Ascending aorta (tissue), 2 donors: Measurements from ENCODE around the gene CEP55. TPM values are rescaled to one million over a fixed set of nuclear protein-coding genes. Genes with fewer than 3 reads are reported as not detected.

Experiments
- DNase-seq, 2 donors: peaks; one replicate each; pipeline ENCODE4 v3.0.0-alpha.2; 2019; ENCODE audit warnings: low spot score in 2 of 2
- H3K27ac ChIP-seq, 2 donors: fragments of 200-600 bp; sonication (generic); one replicate each; pipeline ENCODE4 v1.5.1; 2016 to 2017; ENCODE audit warnings: mild to moderate bottlenecking in 1 of 2
- H3K27me3 ChIP-seq: fragments of 200-600 bp; sonication (generic); one replicate; pipeline ENCODE4 v1.5.1; 2017
- H3K36me3 ChIP-seq, 2 donors: fragments of 200-600 bp; sonication (generic); one replicate each; pipeline ENCODE4 v1.5.1; 2016
- H3K4me1 ChIP-seq, 2 donors: fragments of 200-600 bp; sonication (generic); one replicate each; pipeline ENCODE4 v1.5.1; 2016 to 2017; ENCODE audit warnings: mild to moderate bottlenecking in 1 of 2
- H3K4me3 ChIP-seq, 2 donors: fragments of 200-600 bp; sonication (generic); one replicate each; pipeline ENCODE4 v1.5.1; 2016 to 2017; ENCODE audit warnings: mild to moderate bottlenecking in 1 of 2
- H3K9me3 ChIP-seq, 2 donors: fragments of 200-600 bp; sonication (generic); one replicate each; pipeline ENCODE4 v1.5.1; 2016
- CTCF ChIP-seq, 3 experiments: fragments of 200-600 bp in 2 of 3; fragments of 450-650 bp in 1 of 3; sonication (generic) in 2 of 3; IDR thresholded peaks; one replicate each; pipeline ENCODE4 v1.5.1; 2016 to 2019; ENCODE audit warnings: antibody characterized with exemption in 3 of 3, mild to moderate bottlenecking in 1 of 3, moderate library complexity in 1 of 3
- intact Hi-C: fragments of 100-400 bp; cut with DNase I; formaldehyde crosslinking; loops from one replicate; pipeline ENCODE4 v1.15.1; 2023
- total RNA-seq: library from RNA; depleted of rRNA; stranded (reverse); fragments of >200 nt; gene quantifications from one replicate; pipeline ENCODE4 v1.1.0, GENCODE V29; 2016

The CEP55 gene
- total RNA-seq, 1 donor from 2014 or later: not detected

GRCh38 chr10:93554316-93554663, 57.9 kb downstream of the CEP55 start:
- no peak for DNase-seq
- no peak for TF ChIP-seq CTCF (IDR thresholded peaks at IDR 0.05)
- intact Hi-C loops: no loop called here
- Histone ChIP-seq H3K4me3 (no peak overlapping the region), H3K4me1 (no peaks in the 10 kb centered on the region), H3K27me3 (no peaks in the 10 kb centered on the region), H3K9me3 (no peaks in the 10 kb centered on the region), H3K27ac (no peak overlapping the region), H3K36me3 (no peaks in the 10 kb centered on the region)

GRCh38 chr10:93554760-93555432, 58.5 kb downstream of the CEP55 start:
- DNase-seq: peak in 1 of 2 donors; percentile 79
- intact Hi-C loops: loop anchor here (1.0 kb wide), 1 partner anchor 125 kb away; no protein-coding TSS in a partner anchor

GRCh38 chr10:93559490-93559889, 63.1 kb downstream of the CEP55 start:
- H3K4me3 ChIP-seq: no peak overlapping the region
- H3K36me3 ChIP-seq: no peaks in the 10 kb centered on the region
- intact Hi-C loops: no loop called here
- H3K27ac ChIP-seq: no peak overlapping the region
- TF ChIP-seq CTCF (IDR thresholded peaks at IDR 0.05): no peak
- no peaks in the 10 kb centered on the region for H3K4me1 ChIP-seq
- H3K27me3 ChIP-seq: no peaks in the 10 kb centered on the region
- no peak for DNase-seq
- H3K9me3 ChIP-seq: no peaks in the 10 kb centered on the region

More at GRCh38 chr10:93554760-93555432, 58.5 kb downstream of the CEP55 start:
- H3K27ac ChIP-seq: no peak overlapping the region
- no peaks in the 10 kb centered on the region for H3K9me3 ChIP-seq
- H3K36me3 ChIP-seq: no peaks in the 10 kb centered on the region
- no peak overlapping the region for H3K4me3 ChIP-seq
- H3K27me3 ChIP-seq: no peaks in the 10 kb centered on the region
- no peaks in the 10 kb centered on the region for H3K4me1 ChIP-seq
- peak; percentile 47 to 69 (median 50) for TF ChIP-seq CTCF (IDR thresholded peaks at IDR 0.05)

- intact Hi-C loops: no loop called here
- no peaks in the 10 kb centered on the region for H3K4me1 ChIP-seq
- no peak overlapping the region for H3K27ac ChIP-seq
- no peaks in the 10 kb centered on the region for H3K36me3 ChIP-seq
- no peak overlapping the region for H3K4me3 ChIP-seq
- no peaks in the 10 kb centered on the region for H3K27me3 ChIP-seq
- H3K9me3 ChIP-seq: no peaks in the 10 kb centered on the region
- no peak for DNase-seq
- TF ChIP-seq CTCF (IDR thresholded peaks at IDR 0.05): no peak
Observed at GRCh38 chr10:93560541-93560940, 64.1 kb downstream of the CEP55 start.

GRCh38 chr10:93565446-93565845, 69.0 kb downstream of the CEP55 start:
- Histone ChIP-seq H3K4me1 (peaks cover 0 to 3% of the 10 kb centered on the region in 2 donors), H3K36me3 (no peaks in the 10 kb centered on the region), H3K27ac (no peak overlapping the region), H3K27me3 (no peaks in the 10 kb centered on the region), H3K4me3 (no peak overlapping the region), H3K9me3 (no peaks in the 10 kb centered on the region)
- DNase-seq: no peak
- intact Hi-C loops: no loop called here
- TF ChIP-seq CTCF (IDR thresholded peaks at IDR 0.05): no peak
